Panc1 (cell line): Measurements from ENCODE around the gene TMEM273. TPM values are rescaled to one million over a fixed set of nuclear protein-coding genes. Genes with fewer than 3 reads are reported as not detected.

Experiments used
- ATAC-seq: fragments of 200-7000 bp; cut with Tn5 transposase; 2 replicates; pipeline ENCODE4 v1.9.1; 2020; ENCODE audit warnings: mild to moderate bottlenecking, moderate library complexity
- BruUV-seq: library from RNA; stranded (reverse); fragments of 400-500 nt; replicated peaks from 2 replicates; lab custom pipeline; 2021; lab: Mats Ljungman, UMichigan
- CTCF ChIA-PET: fragments of 300-600 bp; sonication (Branson Sonifier 250); formaldehyde crosslinking; loops from one replicate; lab custom pipeline; 2022; ENCODE audit warnings: antibody characterized with exemption; lab: Charles Lee
- POLR2A ChIA-PET: fragments of 300-600 bp; sonication (Branson Sonifier 250); formaldehyde crosslinking; loops from one replicate; lab custom pipeline; 2022; ENCODE audit warnings: antibody characterized with exemption; lab: Charles Lee
- DNase-seq: peaks from one replicate; pipeline ENCODE4 v3.0.0-alpha.2; 2010; ENCODE audit warnings: low read depth, low spot score
- H3K27ac ChIP-seq: 2 replicates; pipeline ENCODE4 v1.5.1; 2011; ENCODE audit warnings: mild to moderate bottlenecking, low read length, inconsistent platforms
- H3K27me3 ChIP-seq: fragments of 200-500 bp; sonication (Bioruptor generic); 2 replicates; pipeline ENCODE4 v1.6.0; 2014; ENCODE audit warnings: low read length, inconsistent platforms; ENCODE audit not compliant: control insufficient read depth, insufficient read depth
- H3K36me3 ChIP-seq: fragments of 200-500 bp; sonication (Bioruptor generic); 2 replicates; pipeline ENCODE4 v1.5.1; 2014; ENCODE audit warnings: inconsistent platforms, mild to moderate bottlenecking, low read length, moderate library complexity; ENCODE audit not compliant: control insufficient read depth, insufficient read depth
- H3K4me1 ChIP-seq: 2 replicates; pipeline ENCODE4 v1.5.1; 2011; ENCODE audit warnings: inconsistent platforms, mild to moderate bottlenecking, low read length, moderate library complexity; ENCODE audit not compliant: control insufficient read depth, insufficient read depth
- H3K4me3 ChIP-seq, 2 experiments: 2 replicates each; pipeline ENCODE4 v1.5.1; 2011 to 2012; ENCODE audit warnings: low read depth in 2 of 2, low read length in 2 of 2, mild to moderate bottlenecking in 2 of 2, inconsistent platforms in 1 of 2, moderate library complexity in 1 of 2
- H3K9me3 ChIP-seq: fragments of 200-500 bp; sonication (Bioruptor generic); 2 replicates; pipeline ENCODE4 v1.5.1; 2014; ENCODE audit warnings: low read depth, mild to moderate bottlenecking, inconsistent platforms, low read length, moderate library complexity; ENCODE audit not compliant: control insufficient read depth, insufficient read depth
- CTCF ChIP-seq: fragments of 450-650 bp; IDR thresholded peaks from 2 replicates; pipeline ENCODE4 v1.5.1; 2017; ENCODE audit warnings: mild to moderate bottlenecking
- POLR2AphosphoS5 ChIP-seq: IDR thresholded peaks from 2 replicates; pipeline ENCODE4 v1.6.1; 2012; ENCODE audit warnings: mild to moderate bottlenecking, low read depth, low read length, moderate library complexity
- SIN3A ChIP-seq: IDR thresholded peaks from 2 replicates; pipeline ENCODE4 v1.6.1; 2012; ENCODE audit warnings: low read depth, mild to moderate bottlenecking, low read length, moderate library complexity, borderline replicate concordance; ENCODE audit not compliant: insufficient read depth
- TCF7L2 ChIP-seq: IDR thresholded peaks from 2 replicates; pipeline ENCODE4 v1.6.1; 2011; ENCODE audit warnings: mild to moderate bottlenecking, low read depth, low read length, inconsistent platforms
- in situ Hi-C: cut with HindIII; loops from 2 replicates; pipeline ENCODE4 v1.10.0; 2016; ENCODE audit warnings: low sequenced_read_pairs, low pct_unique_long_range_greater_than_20kb
- intact Hi-C: fragments of 100-400 bp; cut with micrococcal nuclease; formaldehyde crosslinking; loops from one replicate; pipeline ENCODE4 v1.10.0; 2022; ENCODE audit not compliant: unreplicated experiment
- total RNA-seq: library from RNA; stranded (reverse); gene quantifications from one replicate; pipeline ENCODE4 v1.2.1, GENCODE V29; 2021; ENCODE audit not compliant: unreplicated experiment
- TF ChIP-seq, protein P1 (sequence below), 2 experiments: IDR thresholded peaks; 2 replicates each; pipeline ENCODE4 v1.6.1; 2011 to 2012; ENCODE audit warnings: low read depth in 2 of 2, control low read depth in 1 of 2, low read length in 1 of 2, mild to moderate bottlenecking in 1 of 2, moderate library complexity in 1 of 2; ENCODE audit not compliant: insufficient read depth in 1 of 2

The TMEM273 gene
- total RNA-seq, 1 experiment from 2014 or later: 0.23 TPM

DNA sequence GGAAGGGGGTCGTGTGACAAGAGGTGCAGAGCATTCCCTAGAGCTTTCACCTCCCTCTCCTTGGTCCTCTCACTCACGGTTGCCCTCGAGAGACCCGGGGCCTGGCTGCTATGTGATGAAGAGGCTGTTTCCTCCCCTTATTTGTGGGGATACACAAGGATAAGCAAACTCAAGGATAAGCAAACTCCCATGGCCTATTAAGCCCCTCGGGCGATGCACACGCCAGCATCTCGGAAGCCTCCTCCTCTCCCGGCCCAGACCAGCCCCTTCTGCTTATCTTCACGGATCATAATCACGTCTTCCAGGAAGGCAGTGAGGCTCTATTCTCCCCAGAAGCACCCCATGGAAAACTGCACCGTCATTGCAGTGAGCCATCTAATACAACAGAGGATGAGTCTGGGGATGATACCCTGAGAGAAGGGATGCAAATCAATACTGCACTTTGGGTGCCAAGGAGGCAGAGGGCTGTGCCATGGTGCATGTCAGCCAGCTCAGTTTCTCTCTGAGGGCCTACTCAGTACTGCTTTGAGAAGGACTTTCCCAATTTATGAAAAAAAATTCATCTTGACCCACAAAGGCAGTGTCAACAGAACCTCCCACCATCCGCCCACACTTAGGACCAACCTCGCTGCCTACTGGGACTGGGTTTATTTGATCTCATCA is 22.2 kb downstream of the TMEM273 start:
- BruUV-seq: no TSS peak
- in situ Hi-C loops: no loop called here
- TF ChIP-seq TCF7L2 (no peak), POLR2AphosphoS5 (no peak), SIN3A (no peak), CTCF (no peak)
- TF ChIP-seq, protein P1, sequence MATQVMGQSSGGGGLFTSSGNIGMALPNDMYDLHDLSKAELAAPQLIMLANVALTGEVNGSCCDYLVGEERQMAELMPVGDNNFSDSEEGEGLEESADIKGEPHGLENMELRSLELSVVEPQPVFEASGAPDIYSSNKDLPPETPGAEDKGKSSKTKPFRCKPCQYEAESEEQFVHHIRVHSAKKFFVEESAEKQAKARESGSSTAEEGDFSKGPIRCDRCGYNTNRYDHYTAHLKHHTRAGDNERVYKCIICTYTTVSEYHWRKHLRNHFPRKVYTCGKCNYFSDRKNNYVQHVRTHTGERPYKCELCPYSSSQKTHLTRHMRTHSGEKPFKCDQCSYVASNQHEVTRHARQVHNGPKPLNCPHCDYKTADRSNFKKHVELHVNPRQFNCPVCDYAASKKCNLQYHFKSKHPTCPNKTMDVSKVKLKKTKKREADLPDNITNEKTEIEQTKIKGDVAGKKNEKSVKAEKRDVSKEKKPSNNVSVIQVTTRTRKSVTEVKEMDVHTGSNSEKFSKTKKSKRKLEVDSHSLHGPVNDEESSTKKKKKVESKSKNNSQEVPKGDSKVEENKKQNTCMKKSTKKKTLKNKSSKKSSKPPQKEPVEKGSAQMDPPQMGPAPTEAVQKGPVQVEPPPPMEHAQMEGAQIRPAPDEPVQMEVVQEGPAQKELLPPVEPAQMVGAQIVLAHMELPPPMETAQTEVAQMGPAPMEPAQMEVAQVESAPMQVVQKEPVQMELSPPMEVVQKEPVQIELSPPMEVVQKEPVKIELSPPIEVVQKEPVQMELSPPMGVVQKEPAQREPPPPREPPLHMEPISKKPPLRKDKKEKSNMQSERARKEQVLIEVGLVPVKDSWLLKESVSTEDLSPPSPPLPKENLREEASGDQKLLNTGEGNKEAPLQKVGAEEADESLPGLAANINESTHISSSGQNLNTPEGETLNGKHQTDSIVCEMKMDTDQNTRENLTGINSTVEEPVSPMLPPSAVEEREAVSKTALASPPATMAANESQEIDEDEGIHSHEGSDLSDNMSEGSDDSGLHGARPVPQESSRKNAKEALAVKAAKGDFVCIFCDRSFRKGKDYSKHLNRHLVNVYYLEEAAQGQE (IDR thresholded peaks at IDR 0.05; ENCODE audit: insufficient read depth in 1 of 2, low read depth in 2 of 2, low read length in 1 of 2): no peak

GRCh38 chr10:49165259-49165658 is 22.9 kb downstream of the TMEM273 start:
- H3K9me3 ChIP-seq: no peaks in the 10 kb centered on the region
- H3K4me3 ChIP-seq: no peak overlapping the region
- intact Hi-C loops: no loop called here
- in situ Hi-C loops: no loop called here
- DNase-seq (no peak), ATAC-seq (no peak)
- TF ChIP-seq, protein P1 (IDR thresholded peaks at IDR 0.05; ENCODE audit: insufficient read depth in 1 of 2, low read depth in 2 of 2, low read length in 1 of 2): no peak
- no peak for TF ChIP-seq SIN3A
- no peak for TF ChIP-seq TCF7L2
- no peak for TF ChIP-seq POLR2AphosphoS5
- no peak for TF ChIP-seq CTCF
- no TSS peak for BruUV-seq
- H3K27me3 ChIP-seq: no peaks in the 10 kb centered on the region; the same call in 1 of the 2 replicates
- ChIA-PET POLR2A (no interaction called here), CTCF (no interaction called here)
- no peaks in the 10 kb centered on the region for H3K36me3 ChIP-seq
- H3K4me1 ChIP-seq: no peaks in the 10 kb centered on the region
- no peak overlapping the region for H3K27ac ChIP-seq

More for the DNA sequence above, 22.2 kb downstream of the TMEM273 start:
- POLR2A ChIA-PET: no interaction called here
- DNase-seq (no peak), ATAC-seq (no peak)
- Histone ChIP-seq H3K9me3 (no peaks in the 10 kb centered on the region), H3K27ac (no peak overlapping the region), H3K36me3 (no peaks in the 10 kb centered on the region), H3K4me3 (no peak overlapping the region), H3K4me1 (no peaks in the 10 kb centered on the region), H3K27me3 (no peaks in the 10 kb centered on the region; the same call in 1 of the 2 replicates)
- intact Hi-C loops: no loop called here
- CTCF ChIA-PET: no interaction called here
